GM11168 (cell line): ENCODE measurements around the gene AADACL2.

ENCODE experiments used
- in situ Hi-C: fragments of 300-500 bp; cut with MboI; formaldehyde crosslinking; loops from one replicate; pipeline ENCODE4 v1.12.0; 2022; ENCODE audit warnings: low sequenced_read_pairs; ENCODE audit not compliant: unreplicated experiment

Gene AADACL2

GRCh38 chr3:151798466-151798865 is 64.7 kb downstream of the AADACL2 start:
- in situ Hi-C loops: no loop called here

GRCh38 chr3:151800431-151800830 is 66.7 kb downstream of the AADACL2 start:
- in situ Hi-C loops: no loop called here

- in situ Hi-C loops: no loop called here
These were observed 70.5 kb downstream of the AADACL2 start for GRCh38 chr3:151804267-151804666.

GRCh38 chr3:151806838-151807237 is 73.1 kb downstream of the AADACL2 start:
- in situ Hi-C loops: no loop called here
